GM21717 (cell line): ENCODE results near the gene CUL9.
A peak's percentile ranks its signal among the peaks of the same experiment; 100 is the strongest.

Experiments used
- ATAC-seq: cut with Tn5 transposase; IDR thresholded peaks from one replicate; pipeline ENCODE4 v1.9.1; 2021; ENCODE audit warnings: mild to moderate bottlenecking, moderate library complexity; ENCODE audit not compliant: unreplicated experiment

The CUL9 gene

GRCh38 chr6:43172104-43173007 is 9.6 kb upstream of the CUL9 start:
- ATAC-seq: no peak

- ATAC-seq: no peak
These were observed 8.3 kb upstream of the CUL9 start for GRCh38 chr6:43173591-43174262.

GRCh38 chr6:43174263-43175112 is 7.5 kb upstream of the CUL9 start:
- ATAC-seq: peak; percentile 72

- no peak for ATAC-seq
These were observed 6.1 kb upstream of the CUL9 start for GRCh38 chr6:43175676-43176422.

GRCh38 chr6:43176423-43176786 is 5.6 kb upstream of the CUL9 start:
- no peak for ATAC-seq

GRCh38 chr6:43178150-43178549 is 3.8 kb upstream of the CUL9 start:
- no peak for ATAC-seq

GRCh38 chr6:43178951-43179830 is 2.8 kb upstream of the CUL9 start:
- no peak for ATAC-seq

GRCh38 chr6:43180058-43180457 is 1.9 kb upstream of the CUL9 start:
- ATAC-seq: no peak

GRCh38 chr6:43180985-43181384 is 1.0 kb upstream of the CUL9 start:
- no peak for ATAC-seq

GRCh38 chr6:43181621-43181941 is 415 bp upstream of the CUL9 start:
- no peak for ATAC-seq

- no peak for ATAC-seq
These were observed 1.4 kb downstream of the CUL9 start for GRCh38 chr6:43183441-43183840.

- no peak for ATAC-seq
These were observed 2.4 kb downstream of the CUL9 start for GRCh38 chr6:43184268-43184985.

- no peak for ATAC-seq
These were observed 3.5 kb downstream of the CUL9 start for GRCh38 chr6:43185391-43185985.

GRCh38 chr6:43186019-43186418 is 4.0 kb downstream of the CUL9 start:
- ATAC-seq: no peak

GRCh38 chr6:43186706-43187105 is 4.7 kb downstream of the CUL9 start:
- no peak for ATAC-seq

- no peak for ATAC-seq
These were observed 5.8 kb downstream of the CUL9 start for GRCh38 chr6:43187821-43188220.

- no peak for ATAC-seq
These were observed 6.4 kb downstream of the CUL9 start for GRCh38 chr6:43188426-43188825.

- ATAC-seq: no peak
These were observed 7.8 kb downstream of the CUL9 start for GRCh38 chr6:43189776-43190304.

- ATAC-seq: no peak
These were observed 10.9 kb downstream of the CUL9 start for GRCh38 chr6:43192911-43193310.
